CD1c-positive myeloid dendritic cell (primary cell): ENCODE data around the gene CDC14A.

Source experiments
- DNase-seq: peaks from one replicate; pipeline ENCODE4 v3.0.0-alpha.2; 2016; ENCODE audit errors: extremely low spot score

The CDC14A gene

DNA sequence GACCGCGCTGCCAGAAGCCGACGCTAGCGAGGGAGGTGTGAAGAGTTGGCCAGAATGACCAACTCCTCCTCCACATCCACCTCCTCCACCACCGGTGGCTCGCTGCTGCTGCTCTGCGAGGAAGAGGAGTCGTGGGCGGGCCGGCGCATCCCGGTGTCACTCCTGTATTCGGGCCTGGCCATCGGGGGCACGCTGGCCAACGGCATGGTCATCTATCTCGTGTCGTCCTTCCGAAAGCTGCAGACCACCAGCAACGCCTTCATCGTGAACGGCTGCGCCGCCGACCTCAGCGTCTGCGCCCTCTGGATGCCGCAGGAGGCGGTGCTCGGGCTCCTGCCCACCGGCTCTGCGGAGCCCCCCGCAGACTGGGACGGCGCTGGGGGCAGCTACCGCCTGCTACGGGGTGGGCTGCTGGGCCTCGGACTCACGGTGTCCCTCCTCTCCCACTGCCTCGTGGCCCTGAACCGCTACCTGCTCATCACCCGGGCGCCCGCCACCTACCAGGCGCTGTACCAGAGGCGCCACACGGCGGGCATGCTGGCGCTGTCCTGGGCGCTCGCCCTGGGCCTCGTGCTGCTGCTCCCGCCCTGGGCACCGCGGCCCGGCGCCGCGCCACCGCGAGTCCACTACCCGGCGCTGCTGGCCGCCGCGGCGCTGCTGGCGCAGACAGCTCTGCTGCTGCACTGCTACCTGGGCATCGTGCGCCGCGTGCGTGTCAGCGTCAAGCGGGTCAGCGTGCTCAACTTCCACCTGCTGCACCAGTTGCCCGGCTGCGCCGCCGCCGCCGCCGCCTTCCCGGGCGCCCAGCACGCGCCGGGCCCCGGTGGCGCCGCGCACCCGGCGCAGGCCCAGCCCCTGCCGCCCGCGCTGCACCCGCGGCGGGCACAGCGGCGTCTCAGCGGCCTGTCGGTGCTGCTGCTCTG is 186.9 kb downstream of the CDC14A start:
- DNase-seq, result peak; percentile 32

DNA sequence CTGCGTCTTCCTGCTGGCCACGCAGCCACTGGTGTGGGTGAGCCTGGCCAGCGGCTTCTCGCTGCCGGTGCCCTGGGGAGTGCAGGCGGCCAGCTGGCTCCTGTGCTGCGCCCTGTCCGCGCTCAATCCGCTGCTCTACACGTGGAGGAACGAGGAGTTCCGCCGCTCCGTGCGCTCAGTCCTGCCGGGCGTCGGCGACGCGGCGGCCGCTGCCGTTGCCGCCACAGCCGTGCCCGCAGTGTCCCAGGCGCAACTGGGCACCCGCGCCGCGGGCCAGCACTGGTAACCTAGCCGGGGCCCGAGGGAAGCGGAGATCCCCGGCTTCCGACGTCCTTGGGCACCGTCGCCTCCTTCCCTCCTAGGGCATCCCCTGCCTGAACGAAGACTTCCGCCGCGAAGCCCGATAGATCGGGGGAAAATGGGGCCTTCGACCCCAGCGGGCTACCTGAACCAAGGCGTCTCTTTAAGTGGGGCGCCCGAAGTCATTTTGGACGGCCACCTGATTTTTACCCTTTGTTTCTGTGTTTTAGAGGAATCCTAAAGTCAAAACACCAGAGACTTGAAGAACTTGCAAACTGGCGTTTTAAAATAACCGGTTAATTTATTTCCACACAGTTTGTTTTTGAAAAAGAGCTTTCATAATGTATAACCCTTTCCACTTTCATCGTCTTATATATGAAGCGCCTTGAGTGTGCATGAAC is 187.7 kb downstream of the CDC14A start:
- DNase-seq, result peak; percentile 54

DNA sequence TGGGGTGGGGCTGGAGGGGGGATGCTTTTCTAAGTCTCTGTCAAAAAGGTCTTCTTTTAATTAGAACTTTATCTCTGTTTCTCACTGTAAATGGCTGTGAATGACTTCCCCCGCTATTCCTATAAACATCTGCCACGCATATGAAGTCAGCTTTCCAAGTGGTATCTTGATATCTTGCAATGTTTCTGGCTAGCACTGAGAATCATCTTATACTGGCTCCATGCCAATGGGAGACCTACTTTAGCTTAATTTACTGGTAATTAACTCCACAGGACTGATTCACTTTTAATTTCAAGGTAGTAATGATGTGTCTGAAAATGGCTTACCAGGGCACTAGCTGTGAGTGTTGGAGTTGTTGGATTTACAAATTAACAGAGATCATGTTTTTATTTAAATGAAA is 190.0 kb downstream of the CDC14A start:
- DNase-seq, result no peak

DNA sequence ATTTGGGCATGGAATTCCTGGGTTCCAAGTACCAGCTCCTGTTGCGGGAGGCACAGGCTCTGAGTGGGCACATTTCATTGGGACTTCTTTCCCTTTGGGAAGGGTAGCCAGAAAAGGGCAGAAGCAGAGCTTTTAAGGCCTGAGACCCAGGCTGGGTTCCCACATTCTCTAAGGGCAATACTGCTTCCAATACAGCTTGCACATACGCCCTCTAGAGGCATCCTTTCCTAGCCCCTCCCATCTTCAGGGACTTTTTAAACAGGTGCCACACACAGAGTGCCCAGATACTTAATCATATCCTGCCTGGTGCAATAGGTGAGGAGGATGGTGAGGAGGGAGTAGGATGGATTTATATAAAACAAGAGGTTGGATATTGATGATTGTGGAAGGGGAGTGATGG is 191.3 kb downstream of the CDC14A start:
- DNase-seq, result peak; percentile 57

DNA sequence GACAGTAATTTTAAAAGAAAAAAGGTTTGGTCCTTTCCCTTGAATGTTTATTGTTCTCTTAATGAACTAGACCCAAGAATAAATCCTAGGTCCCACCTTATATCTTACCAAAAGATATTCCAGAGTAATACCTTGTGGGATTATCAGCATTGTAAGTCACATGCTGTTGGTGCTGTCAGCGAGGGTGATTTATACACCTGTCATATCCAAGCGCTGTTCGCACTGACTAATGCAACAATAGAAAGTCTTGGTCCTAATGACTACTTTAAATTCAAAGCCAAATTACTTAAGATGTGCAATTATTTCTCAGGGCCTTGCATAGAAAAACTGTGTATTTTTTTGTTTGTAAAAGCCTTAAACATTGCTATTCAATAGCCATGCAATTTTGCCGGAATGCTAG is 192.5 kb downstream of the CDC14A start:
- no peak for DNase-seq

DNA sequence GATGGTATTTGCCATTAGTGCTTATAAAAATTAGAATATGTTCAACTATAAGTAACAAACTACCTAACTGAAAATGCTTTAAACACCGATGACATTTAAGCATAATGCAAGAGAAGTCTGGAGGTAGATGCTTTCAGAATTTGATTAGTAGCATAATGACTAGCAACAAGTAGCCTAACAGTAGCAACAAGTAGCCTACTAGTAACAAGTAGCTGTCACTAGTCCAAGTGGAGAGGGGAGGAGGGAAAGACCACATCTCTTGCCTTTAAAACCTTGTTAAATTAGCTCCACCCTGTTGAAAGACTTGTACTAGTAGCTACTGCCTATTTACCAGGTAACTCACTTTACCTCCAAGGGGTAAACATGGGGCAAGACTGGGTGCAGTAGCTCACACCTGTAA is 193.5 kb downstream of the CDC14A start:
- no peak for DNase-seq

DNA sequence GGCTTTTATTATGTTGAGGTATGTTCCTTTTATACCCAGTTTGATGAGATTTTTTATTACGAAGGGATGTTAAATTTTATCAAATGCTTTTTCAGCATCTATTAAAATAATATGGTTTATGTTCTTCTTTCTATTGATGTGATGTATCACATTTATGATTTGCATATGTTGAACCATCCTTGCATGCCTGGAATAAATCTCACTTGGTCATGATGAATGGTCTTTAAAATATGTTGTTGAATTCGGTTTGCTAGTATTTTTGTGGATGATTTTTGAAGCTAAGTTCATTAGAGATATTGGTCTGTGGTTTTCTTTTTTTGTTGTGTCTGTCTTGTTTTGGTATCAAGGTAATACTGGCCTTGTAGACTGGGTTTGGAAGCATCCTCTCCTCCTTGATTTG is 199.7 kb downstream of the CDC14A start:
- no peak for DNase-seq

DNA sequence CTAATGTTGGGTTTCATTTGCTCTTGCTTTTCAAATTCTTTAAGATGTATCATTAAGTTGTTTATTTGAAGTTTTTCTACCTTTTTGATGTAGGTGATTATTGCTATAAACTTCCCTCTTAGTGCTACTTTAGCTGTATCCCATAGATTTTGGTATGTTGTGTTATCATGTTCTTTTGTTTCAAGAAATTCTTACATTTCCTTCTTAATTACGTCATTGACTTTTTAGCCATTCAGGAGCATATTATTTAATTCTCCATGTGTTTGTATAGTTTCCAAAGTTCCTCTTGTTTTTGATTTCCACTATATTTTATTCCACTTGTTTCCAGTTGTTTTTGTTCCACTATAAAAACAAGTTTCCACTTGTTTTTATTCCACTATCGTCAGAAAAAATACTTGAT is 200.6 kb downstream of the CDC14A start:
- no peak for DNase-seq

DNA sequence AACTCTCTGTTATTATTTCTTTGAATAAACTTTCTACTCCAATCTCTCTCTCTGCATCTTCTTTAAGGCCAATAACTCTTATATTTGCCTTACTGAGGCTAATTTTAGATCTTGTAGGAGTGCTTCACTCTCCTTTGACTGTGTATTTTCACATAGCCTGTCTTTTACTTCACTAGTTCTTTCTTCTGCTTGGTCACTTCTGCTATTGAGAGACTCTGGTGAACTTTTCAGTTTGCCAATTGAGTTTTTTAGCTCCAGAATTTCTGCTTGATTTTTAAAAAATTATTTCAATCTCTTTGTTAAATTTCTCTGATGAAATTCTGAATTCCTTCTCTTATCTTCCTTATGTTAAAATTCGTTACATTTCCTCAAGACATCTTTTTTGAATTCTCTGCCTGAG is 203.9 kb downstream of the CDC14A start:
- no peak for DNase-seq

DNA sequence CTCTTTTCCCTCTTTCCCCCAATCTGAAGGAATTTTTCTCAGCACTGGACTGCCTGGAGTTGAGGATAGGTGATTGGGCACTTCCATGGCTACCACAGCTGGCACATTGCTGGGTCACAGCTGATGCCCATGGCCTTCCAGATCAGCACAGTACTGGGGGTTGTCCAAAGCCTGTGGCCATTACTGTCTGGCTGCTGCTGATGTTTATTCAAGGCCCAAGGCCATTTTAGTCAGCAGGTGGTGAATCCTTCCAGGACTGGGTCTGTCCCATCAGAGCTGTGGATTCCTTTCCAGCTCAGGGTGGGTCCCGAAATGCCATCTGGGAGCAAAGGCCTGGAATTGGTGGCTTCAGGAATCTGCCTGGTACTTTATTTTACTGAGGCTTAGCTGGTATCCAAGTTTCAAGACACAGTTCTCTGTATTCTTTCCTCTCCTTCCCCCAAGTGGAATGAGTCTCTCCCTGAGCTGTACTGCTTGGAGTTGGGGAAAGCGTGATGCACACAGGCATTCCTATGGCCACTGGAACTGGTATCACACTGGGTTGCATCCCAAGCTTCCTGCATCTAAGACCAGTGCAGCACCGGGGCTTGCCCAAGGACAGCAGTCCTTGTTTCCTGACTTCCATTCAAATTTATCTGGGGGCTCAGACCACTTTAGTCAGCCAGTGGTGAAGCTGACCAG is 204.8 kb downstream of the CDC14A start:
- no peak for DNase-seq

DNA sequence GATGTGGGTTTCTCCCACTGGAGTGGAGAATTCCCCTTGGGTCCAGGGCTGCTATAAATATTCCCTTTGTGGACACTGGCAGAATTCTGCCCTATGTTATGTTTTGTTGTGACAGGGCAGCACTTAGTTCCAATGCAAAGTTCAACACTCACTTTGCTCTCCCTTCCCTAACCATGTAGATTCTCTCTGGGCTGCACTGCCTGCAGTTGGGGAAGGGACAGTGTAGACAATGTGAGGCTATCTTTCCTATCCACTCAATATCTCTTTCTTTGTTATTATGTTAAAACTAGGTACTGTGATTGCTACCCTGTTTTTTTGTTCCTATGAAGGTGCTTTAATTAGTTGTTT is 205.3 kb downstream of the CDC14A start:
- DNase-seq, result no peak

DNA sequence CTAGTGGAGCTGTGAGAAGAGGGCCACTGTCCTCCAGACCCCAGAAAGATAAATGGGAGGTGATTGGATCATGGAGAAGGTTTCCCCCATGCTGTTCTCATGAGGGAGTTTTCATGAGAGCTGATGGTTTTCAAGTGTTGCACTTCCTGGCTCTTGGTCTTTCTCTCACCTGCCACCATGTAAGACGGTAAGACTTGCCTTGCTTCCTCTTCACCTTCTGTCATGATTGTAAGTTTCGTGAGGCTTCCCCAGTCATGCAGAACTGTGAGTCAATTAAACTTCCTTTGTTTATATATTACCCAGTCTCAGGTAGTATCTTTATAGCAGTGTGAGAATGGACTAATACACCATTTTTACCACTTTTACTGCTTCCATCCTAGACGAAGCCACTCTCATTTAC is 213.2 kb downstream of the CDC14A start:
- DNase-seq, result no peak

DNA sequence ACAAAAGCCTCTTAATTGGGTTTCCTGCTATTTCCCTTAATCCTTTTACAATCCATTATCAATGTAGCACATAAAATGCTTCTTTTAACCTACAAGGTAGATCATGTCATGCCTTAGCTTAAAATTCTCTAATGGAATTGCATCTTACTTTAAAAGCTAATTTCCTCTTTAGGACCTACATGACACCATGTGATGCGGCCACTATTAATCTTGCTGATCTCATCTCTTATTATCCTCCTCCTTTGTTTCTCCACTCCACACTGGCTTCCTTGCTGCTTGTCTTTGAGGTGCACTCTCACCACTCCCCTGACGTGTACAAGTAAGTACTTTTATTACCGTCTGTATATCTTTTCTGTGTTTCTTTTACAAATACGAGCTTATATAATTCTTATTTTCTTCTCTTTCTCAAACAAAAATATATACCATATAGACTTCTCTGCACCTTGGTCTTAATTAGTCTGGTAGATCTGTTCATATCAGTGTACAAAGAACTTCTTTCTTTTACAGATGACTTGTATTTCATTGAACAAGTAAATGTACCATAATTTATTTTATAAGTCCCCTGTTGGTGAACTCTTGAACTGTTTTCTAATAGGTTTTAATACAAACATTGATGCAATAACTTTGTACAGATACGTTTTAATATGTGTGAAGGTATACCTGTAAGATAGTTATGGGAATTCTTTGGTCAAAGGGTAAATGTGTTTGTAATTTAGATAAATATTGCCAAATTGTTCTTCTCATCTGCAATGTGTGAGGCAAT is 213.8 kb downstream of the CDC14A start:
- DNase-seq, result no peak

DNA sequence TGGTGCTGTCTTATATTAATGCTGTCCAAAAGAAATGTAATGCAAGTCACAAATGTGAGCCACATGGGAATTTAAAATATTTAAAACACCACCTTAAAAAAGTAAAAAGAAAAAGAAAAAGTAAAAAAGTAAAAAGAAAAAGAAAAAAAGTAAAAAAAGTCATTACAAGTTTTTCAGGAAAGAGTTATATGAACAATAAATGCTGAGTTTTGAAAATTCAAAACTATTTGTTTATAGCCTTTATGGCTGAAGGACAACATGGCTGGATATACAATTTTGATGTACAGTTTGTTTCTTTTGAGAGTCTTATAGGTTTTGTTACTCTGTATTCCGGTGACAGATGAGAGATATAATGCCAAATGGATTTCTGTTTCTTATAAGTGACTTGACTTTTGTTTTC is 214.8 kb downstream of the CDC14A start:
- no peak for DNase-seq
